ENCODE measurements around the gene FOXN1. TPM values are rescaled to one million over a fixed set of nuclear protein-coding genes. Genes with fewer than 3 reads are reported as not detected.

FOXN1 gene
- total and polyA plus RNA-seq, 5 donors = not detected

DNA sequence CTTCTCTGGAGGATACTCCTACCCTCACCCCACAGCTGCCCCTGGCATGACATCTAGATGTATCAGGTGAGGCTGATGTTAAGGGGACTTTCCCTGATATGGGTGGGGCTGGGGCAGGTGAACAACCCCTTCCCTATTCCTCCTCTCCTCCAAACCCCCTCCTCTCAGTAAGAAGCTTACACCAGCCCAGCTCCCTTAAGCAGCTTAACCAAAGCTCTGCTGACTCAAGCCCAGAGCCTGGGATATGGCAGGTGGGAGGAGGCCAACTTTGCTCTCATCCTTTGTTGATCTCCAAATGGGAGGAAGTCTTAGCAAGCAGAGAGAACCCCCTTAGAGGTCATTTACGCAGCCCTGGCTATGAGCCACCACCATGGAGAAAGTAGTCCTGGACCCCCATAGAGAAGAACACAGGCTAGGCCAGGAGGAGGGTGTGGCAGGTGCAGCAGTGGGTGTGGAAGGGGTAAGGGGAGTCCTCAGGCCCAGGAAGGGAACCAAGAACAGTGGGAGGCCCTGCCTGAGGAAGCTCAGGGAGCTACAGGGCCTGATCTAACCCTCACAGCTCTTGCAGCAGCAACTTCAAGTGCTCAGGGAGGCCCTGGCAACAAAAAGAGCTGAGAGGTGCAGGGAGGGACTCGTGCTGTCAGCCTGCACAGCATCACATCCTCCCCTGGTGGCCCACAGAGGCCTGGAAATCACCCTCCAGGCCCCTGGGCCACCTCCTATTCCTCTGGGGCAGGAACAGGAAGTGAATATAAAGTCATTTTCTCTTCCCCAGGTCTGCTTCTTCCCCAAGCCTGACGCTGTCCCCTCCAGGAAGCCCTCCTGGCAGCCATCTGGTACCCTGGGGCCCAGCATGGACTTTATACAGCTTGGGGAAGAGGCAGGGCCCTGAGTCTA lies 43.3 kb downstream of the FOXN1 start:
- Histone ChIP-seq H3K27ac (ENCODE audit: low read length) (no peak overlapping the region), H3K27me3 (ENCODE audit: control insufficient read depth, insufficient read depth) (no peaks in the 10 kb centered on the region), H3K9me3 (ENCODE audit: control insufficient read depth, low read length) (no peaks in the 10 kb centered on the region), H3K4me3 (ENCODE audit: low read length) (no peak overlapping the region), H3K4me1 (ENCODE audit: control insufficient read depth, insufficient read depth, low read length) (peaks cover 7% of the 10 kb centered on the region)
- intact Hi-C loops (cut with DNase I) = loop anchor here in 3 of 4 donors (5.0 to 10.0 kb wide), 4 partner anchors 48 to 65 kb away; partner anchors contain the start of genes RSKR (in 3 of the 3) and SPAG5 (in 1 of the 3)
- WGBS = 71% methylated on average over 3 of the region's 3 CpGs
- DNase-seq (no peak), ATAC-seq (no peak)

DNA sequence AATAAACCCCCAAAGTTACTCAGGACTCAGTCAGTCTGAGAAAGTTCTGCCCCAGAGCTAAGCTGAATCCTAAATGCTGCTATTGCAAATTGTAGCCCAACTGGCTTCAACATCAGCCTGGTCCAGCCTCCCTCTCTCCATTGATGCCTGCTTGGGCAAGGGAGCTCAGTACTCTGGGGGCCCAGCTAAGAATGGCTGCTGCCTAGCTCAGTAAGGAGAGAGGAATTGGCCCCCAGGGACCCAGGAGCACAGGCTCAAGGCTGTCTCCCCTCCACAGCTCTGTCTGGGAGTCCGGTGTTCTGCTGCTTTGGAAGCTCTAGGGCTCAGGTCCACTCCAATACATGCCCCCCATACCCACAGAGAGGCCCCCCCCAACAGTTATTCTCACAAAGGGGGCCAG lies 44.7 kb downstream of the FOXN1 start:
- Histone ChIP-seq H3K27ac (ENCODE audit: low read length) (no peak overlapping the region), H3K4me3 (ENCODE audit: low read length) (no peak overlapping the region), H3K9me3 (ENCODE audit: control insufficient read depth, low read length) (no peaks in the 10 kb centered on the region), H3K27me3 (ENCODE audit: control insufficient read depth, insufficient read depth) (no peaks in the 10 kb centered on the region), H3K4me1 (ENCODE audit: control insufficient read depth, insufficient read depth, low read length) (peaks cover 7% of the 10 kb centered on the region)
- ATAC-seq = no peak
- intact Hi-C loops (cut with DNase I) = loop anchor here in 1 of 4 donors (5.0 kb wide), 1 partner anchor 61 kb away; the partner anchor contains the start of gene RSKR
- WGBS = 91% methylated on average over 1 of the region's 1 CpG
- DNase-seq = no peak

DNA sequence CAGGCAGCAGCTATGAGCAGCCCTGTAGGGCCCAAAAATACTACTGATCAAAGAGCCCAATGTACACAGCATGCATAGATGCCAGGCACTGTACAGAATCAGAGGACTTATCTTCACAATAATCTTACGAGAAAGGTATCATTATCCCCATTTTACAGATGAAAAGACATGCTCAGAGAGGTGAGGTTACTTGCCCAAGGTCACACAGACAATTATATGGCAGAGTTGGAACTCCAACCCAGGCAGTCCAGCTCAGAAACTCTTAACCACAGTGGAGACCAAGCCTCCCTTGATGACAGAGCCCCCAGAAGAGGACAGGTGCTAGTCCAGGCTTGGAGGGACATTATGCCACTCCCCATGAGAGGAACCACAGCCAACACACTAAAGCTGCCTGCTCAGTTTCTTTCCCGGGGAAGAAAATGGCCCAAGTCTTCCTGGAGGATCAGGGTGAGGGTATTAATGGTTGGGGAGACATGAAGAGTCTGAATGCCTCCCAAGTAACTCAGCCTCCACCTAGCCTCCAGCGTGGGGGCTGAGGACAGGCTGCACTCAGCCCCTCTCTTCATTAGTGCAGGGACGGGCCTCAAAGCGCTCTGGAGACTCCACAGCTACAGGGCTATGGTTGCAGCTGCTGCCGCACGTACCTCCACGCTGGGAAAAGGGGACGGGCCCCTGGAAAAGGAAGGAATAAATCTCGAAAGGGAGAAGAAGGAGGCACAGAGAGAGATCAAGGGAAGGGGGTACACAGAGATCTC lies 45.5 kb downstream of the FOXN1 start:
- peaks cover 7% of the 10 kb centered on the region for H3K4me1 ChIP-seq (ENCODE audit: control insufficient read depth, insufficient read depth, low read length)
- no peaks in the 10 kb centered on the region for H3K9me3 ChIP-seq (ENCODE audit: control insufficient read depth, low read length)
- peak overlapping the region; percentile 66 for H3K4me3 ChIP-seq (ENCODE audit: low read length)
- 16% methylated on average over 10 of the region's 10 CpGs for WGBS
- DNase-seq = no peak
- H3K27ac ChIP-seq (ENCODE audit: low read length) = no peak overlapping the region
- intact Hi-C loops (cut with DNase I) = loop anchor here in 1 of 4 donors (5.0 kb wide), 1 partner anchor 61 kb away; the partner anchor contains the start of gene RSKR
- peak; percentile 7 for ATAC-seq
- no peaks in the 10 kb centered on the region for H3K27me3 ChIP-seq (ENCODE audit: control insufficient read depth, insufficient read depth)

DNA sequence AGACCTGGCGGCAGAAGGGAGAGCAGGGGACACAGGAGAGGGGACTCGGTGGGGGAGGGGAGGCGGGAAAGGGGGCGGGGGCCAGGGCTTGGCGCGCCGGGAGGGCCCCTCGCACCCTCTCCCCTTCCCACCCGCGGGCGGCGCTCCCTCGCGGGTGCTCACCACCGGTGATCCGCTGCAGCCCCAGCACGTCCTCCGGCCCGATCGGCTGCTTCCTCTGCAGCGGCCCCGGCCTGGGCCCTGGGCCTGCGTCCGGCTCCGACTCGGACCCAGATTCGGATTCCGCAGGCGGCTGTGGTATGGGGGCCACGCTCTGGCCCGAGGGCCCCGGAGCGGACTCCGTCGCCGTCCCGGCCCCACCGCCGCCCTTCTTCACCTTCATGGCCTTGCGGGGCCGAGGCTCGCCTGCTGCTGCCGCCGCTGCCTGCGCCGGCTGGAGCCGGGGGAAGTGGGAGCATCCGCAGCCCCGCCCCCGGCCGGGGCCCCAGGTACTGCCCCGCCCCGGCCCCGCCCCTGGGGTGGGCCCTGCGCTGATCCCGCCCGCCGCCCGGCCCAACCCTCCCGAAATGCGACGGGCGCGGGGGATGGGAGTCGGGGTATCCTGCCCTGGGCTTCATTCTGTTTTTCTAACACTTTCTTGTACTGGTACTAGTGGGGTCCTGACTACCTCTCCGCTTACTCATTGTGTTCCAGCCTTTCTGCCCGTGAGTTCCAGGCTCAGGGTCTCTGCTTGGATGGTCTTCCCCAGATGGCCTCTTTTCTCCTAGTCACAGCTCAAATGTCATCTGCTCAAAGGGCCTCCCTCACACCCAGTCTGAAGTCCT lies 46.2 kb downstream of the FOXN1 start, which contains the start of gene UNC119:
TSS of gene UNC119 (minus strand) at position 449 of the 824 bp plus-strand sequence. CDS start at position 382, 67 bp downstream.
- peaks cover 7% of the 10 kb centered on the region for H3K4me1 ChIP-seq (ENCODE audit: control insufficient read depth, insufficient read depth, low read length)
- H3K27ac ChIP-seq (ENCODE audit: low read length) = peak within 1 kb of the TSS; percentile 21
- DNase-seq = peak; percentile 81 to 94 (median 92)

DNA sequence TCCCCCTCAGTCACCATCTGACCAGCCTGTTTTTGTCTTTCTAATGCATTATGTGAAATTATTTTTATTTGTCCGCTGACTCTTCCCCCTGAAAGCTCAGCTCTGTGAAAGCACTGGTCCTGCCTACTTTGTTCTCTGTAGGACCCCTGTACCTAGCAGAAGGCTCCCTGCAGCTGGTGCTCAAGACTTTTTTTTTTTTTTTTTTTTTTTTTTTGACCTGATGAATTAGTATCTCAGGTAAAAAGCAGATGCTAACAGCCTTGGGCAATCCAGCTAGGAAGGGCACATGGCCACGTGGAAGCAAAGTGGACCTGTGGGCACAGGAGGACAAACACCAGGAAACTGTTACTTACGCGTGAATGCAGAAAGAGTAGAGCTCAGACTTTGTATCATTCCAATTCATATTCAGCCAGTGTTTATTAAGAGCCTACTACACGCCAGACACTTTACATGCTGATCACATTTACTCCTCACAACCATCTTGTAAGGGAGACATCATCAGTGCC lies 46.9 kb downstream of the FOXN1 start:
- H3K27me3 ChIP-seq (ENCODE audit: control insufficient read depth, insufficient read depth) = no peaks in the 10 kb centered on the region
- no peaks in the 10 kb centered on the region for H3K9me3 ChIP-seq (ENCODE audit: control insufficient read depth, low read length)
- peak overlapping the region; percentile 66 for H3K4me3 ChIP-seq (ENCODE audit: low read length)
- DNase-seq (no peak), ATAC-seq (no peak)
- intact Hi-C loops (cut with DNase I) = loop anchor here in 1 of 4 donors (5.0 kb wide), 1 partner anchor 59 kb away; the partner anchor contains the start of gene RSKR
- H3K27ac ChIP-seq (ENCODE audit: low read length) = no peak overlapping the region
- 94% methylated on average over 5 of the region's 5 CpGs for WGBS
- H3K4me1 ChIP-seq (ENCODE audit: control insufficient read depth, insufficient read depth, low read length) = peaks cover 7% of the 10 kb centered on the region

More for the DNA sequence above, 46.2 kb downstream of the FOXN1 start, which contains the start of gene UNC119:
- intact Hi-C loops (cut with DNase I) = loop anchor here in 1 of 4 donors (5.0 kb wide), 1 partner anchor 60 kb away; the partner anchor contains the start of gene RSKR
- WGBS = 1% methylated on average over 67 of the region's 67 CpGs
- H3K9me3 ChIP-seq (ENCODE audit: control insufficient read depth, low read length) = no peaks in the 10 kb centered on the region
- no peaks in the 10 kb centered on the region for H3K27me3 ChIP-seq (ENCODE audit: control insufficient read depth, insufficient read depth)
- peak; percentile 95 to 96 for ATAC-seq
- peak within 1 kb of the TSS; percentile 66 for H3K4me3 ChIP-seq (ENCODE audit: low read length)

DNA sequence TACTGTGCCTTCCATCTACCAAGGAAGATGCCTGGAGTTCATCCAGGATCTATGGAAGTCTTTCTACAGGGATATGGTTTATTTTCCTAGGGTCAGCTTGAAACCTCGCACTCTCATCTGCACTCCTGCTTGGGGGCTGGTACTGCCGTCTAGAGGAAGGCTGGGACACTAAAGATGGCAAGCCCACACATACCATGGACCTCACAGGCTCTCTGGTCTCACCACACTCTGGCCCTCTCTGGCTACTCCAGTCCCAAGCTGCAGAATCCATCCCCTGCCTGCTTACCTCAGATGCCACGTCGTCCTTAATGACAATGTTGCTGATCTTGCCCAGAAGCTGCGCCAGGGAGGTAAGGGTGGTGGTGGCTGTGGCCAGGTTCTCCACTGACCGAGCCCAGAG lies 48.4 kb downstream of the FOXN1 start:
- H3K4me3 ChIP-seq (ENCODE audit: low read length) = no peak overlapping the region
- H3K4me1 ChIP-seq (ENCODE audit: control insufficient read depth, insufficient read depth, low read length) = peaks cover 7% of the 10 kb centered on the region
- H3K9me3 ChIP-seq (ENCODE audit: control insufficient read depth, low read length) = no peaks in the 10 kb centered on the region
- no peaks in the 10 kb centered on the region for H3K27me3 ChIP-seq (ENCODE audit: control insufficient read depth, insufficient read depth)
- no peak for DNase-seq
- intact Hi-C loops (cut with DNase I) = loop anchor here in 1 of 4 donors (5.0 kb wide), 1 partner anchor 58 kb away; the partner anchor contains the start of gene RSKR
- no peak for ATAC-seq
- no peak overlapping the region for H3K27ac ChIP-seq (ENCODE audit: low read length)
- WGBS = 82% methylated on average over 6 of the region's 6 CpGs

DNA sequence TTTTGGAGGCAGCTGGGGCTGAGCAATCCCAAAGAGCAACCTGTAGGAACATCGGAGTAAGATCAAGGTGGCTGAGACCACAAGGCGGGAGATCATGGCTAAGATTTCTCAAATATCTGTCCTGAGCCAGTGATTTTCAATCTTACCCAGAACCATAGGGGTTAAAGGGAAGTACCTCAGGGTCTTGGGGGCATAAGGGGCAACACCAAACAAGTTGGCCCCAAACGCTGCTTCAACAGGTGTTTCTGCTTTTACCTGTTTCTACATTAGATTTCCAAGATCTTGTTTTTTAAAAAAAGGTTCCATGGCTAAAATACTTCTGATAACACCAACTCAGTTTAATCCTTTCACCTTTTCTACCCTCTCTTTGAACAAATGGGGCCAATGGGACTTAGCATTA lies 48.9 kb downstream of the FOXN1 start:
- 96% methylated on average over 3 of the region's 3 CpGs for WGBS
- no peak for ATAC-seq
- Histone ChIP-seq H3K9me3 (ENCODE audit: control insufficient read depth, low read length) (no peaks in the 10 kb centered on the region), H3K4me3 (ENCODE audit: low read length) (no peak overlapping the region), H3K27ac (ENCODE audit: low read length) (no peak overlapping the region), H3K4me1 (ENCODE audit: control insufficient read depth, insufficient read depth, low read length) (peaks cover 7% of the 10 kb centered on the region), H3K27me3 (ENCODE audit: control insufficient read depth, insufficient read depth) (no peaks in the 10 kb centered on the region)
- intact Hi-C loops (cut with DNase I) = loop anchor here in 1 of 4 donors (5.0 kb wide), 1 partner anchor 48 kb away; the partner anchor contains the start of gene FOXN1
- no peak for DNase-seq

DNA sequence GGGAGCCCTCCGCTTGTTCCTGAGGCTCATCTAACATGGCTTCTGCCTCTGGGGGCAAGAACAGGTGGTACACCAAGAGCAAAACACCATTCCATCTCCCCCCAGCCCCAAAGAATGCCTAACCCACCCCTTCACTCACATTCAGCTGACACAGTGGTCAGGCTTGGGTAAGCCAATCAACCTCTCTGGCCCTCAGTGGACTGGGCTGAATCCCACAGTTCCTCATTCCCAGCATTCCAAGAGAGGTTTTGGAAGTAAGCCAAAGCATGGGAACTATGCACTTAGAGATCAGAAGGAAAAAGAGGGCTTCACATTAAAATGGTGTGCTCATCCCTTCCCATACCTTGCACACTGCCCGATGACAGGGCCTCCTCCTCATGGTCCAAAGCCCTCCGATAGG lies 57.3 kb downstream of the FOXN1 start:
- no peaks in the 10 kb centered on the region for H3K9me3 ChIP-seq (ENCODE audit: control insufficient read depth, low read length)
- no peak overlapping the region for H3K27ac ChIP-seq (ENCODE audit: low read length)
- peak; percentile 28 to 33 for ATAC-seq
- 69% methylated on average over 3 of the region's 3 CpGs for WGBS
- H3K27me3 ChIP-seq (ENCODE audit: control insufficient read depth, insufficient read depth) = no peaks in the 10 kb centered on the region
- intact Hi-C loops (cut with DNase I) = no loop called here
- H3K4me1 ChIP-seq (ENCODE audit: control insufficient read depth, insufficient read depth, low read length) = no peaks in the 10 kb centered on the region
- DNase-seq = no peak
- no peak overlapping the region for H3K4me3 ChIP-seq (ENCODE audit: low read length)

DNA sequence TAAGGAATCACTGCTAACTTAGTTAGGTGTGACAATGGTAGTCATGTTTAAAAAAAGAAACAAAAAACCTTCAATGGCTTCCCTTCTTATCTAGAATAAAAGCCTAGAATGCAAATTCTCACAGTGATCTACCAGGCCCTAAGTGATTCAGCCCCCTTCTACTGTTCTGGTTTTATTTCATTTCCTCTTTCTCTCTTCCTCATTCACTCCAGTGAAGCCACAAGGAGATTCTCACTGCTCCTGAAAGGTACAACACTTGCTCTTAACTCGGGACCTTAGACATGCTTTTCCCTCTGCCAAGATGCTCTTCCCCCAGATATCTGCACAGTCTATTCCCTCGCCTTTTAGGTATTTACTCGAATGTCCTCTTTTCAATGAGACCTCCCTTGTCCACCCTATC lies 61.5 kb downstream of the FOXN1 start:
- WGBS = 77% methylated on average over 3 of the region's 3 CpGs
- no peak for DNase-seq

DNA sequence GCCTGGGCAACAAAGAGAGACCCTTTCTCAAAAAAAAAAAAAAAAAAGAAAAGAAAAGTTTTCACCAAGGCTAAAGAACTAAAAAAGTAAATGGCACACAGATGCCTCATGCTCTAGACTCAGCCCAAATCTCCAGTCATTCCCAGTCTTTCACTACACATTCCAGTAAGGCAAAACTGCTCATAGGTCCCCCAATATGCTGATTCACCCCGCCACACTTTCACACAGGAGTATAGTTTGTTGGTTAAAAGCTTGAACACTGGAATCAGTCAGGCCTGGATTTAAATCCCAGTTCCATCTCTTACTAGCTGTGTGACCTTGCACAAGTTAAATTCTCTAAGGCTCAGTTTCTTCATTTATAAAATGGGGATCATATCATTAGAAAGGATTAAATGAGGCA lies 63.3 kb downstream of the FOXN1 start:
- Histone ChIP-seq H3K4me1 (ENCODE audit: control insufficient read depth, insufficient read depth, low read length) (no peaks in the 10 kb centered on the region), H3K27me3 (ENCODE audit: control insufficient read depth, insufficient read depth) (no peaks in the 10 kb centered on the region), H3K27ac (ENCODE audit: low read length) (no peak overlapping the region), H3K9me3 (ENCODE audit: control insufficient read depth, low read length) (no peaks in the 10 kb centered on the region), H3K4me3 (ENCODE audit: low read length) (no peak overlapping the region)
- intact Hi-C loops (cut with DNase I) = no loop called here
- 98% methylated on average over 1 of the region's 1 CpG for WGBS
- no peak for ATAC-seq
- DNase-seq = no peak

More for the DNA sequence above, 61.5 kb downstream of the FOXN1 start:
- intact Hi-C loops (cut with DNase I) = no loop called here
- no peak overlapping the region for H3K27ac ChIP-seq (ENCODE audit: low read length)
- ATAC-seq = no peak
- H3K4me1 ChIP-seq (ENCODE audit: control insufficient read depth, insufficient read depth, low read length) = no peaks in the 10 kb centered on the region
- no peak overlapping the region for H3K4me3 ChIP-seq (ENCODE audit: low read length)
- H3K27me3 ChIP-seq (ENCODE audit: control insufficient read depth, insufficient read depth) = no peaks in the 10 kb centered on the region
- H3K9me3 ChIP-seq (ENCODE audit: control insufficient read depth, low read length) = no peaks in the 10 kb centered on the region
